Measurements from ENCODE around the gene RASGEF1B. TPM values are rescaled to one million over a fixed set of nuclear protein-coding genes. Genes with fewer than 3 reads are reported as not detected.

RASGEF1B gene
- total RNA-seq, 4 donors from 2014 or later = 9.1 to 18.9 (median 13.9) TPM

DNA sequence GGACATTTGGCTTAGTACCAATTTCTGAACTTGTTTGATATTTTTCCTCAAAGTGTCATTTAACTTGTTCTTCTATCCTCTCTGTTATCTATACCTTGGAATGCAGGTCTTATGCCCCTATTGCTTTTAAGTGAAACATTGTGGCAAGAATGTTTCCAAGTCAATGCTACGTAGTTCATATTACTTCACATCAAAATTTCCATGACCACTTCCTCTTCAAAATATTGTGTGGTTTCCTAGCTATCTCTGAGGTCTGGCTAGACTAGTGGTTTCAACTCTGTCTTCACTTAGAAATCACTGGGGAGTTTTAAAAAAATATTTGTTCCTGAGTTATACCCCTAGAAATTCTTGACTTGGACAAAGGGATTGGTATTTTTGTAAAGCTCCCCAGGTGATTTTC, 20.2 kb upstream of the RASGEF1B start:
- no peak for TF ChIP-seq POLR2A (IDR thresholded peaks at IDR 0.05)
- TF ChIP-seq, protein P1, sequence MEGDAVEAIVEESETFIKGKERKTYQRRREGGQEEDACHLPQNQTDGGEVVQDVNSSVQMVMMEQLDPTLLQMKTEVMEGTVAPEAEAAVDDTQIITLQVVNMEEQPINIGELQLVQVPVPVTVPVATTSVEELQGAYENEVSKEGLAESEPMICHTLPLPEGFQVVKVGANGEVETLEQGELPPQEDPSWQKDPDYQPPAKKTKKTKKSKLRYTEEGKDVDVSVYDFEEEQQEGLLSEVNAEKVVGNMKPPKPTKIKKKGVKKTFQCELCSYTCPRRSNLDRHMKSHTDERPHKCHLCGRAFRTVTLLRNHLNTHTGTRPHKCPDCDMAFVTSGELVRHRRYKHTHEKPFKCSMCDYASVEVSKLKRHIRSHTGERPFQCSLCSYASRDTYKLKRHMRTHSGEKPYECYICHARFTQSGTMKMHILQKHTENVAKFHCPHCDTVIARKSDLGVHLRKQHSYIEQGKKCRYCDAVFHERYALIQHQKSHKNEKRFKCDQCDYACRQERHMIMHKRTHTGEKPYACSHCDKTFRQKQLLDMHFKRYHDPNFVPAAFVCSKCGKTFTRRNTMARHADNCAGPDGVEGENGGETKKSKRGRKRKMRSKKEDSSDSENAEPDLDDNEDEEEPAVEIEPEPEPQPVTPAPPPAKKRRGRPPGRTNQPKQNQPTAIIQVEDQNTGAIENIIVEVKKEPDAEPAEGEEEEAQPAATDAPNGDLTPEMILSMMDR (IDR thresholded peaks at IDR 0.05) = no peak
- peak overlapping the region; percentile 37 to 72 (median 40) for H3K27ac ChIP-seq
- intact Hi-C loops (cut with DNase I) = no loop called here

DNA sequence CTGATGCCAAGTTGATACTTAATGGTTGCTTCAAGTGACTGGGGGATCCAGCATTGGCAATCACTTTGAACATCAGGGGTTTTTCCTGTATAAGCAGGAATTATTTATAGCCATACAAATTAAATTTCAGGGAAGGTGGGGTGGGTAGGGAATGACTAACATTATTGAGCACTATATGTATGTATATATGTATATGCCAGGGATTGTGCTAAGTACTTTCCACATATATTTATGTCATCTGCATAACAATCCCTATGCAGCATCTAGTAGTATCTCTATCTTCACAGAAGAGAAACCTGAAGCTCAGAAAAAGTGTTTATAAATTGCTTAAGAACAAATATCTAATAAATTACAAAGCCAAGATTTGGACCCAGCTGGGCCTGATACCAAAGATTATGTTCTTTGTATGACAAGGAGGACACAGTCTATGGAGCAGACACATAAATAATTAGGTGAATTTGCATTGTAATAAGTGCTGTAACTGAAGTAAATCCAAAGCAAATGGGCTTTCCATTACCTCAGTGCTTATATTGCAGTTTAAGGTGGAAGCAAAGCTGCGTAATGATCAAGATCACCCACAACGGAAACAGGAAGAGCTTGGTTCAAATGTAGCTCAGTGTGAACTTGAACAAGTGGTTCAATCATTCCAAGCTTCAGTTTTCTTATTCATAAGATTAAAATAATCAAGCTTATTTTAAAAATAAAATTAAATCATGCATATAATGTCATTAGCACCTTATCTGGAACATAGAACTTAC, 18.9 kb upstream of the RASGEF1B start:
- DNase-seq = no peak

More for the DNA sequence above, 20.2 kb upstream of the RASGEF1B start:
- no peak overlapping the region for H3K4me3 ChIP-seq
- H3K27me3 ChIP-seq = no peaks in the 10 kb centered on the region
- DNase-seq = no peak
- H3K9me3 ChIP-seq = no peaks in the 10 kb centered on the region
- 32 to 55% methylated on average over 1 of the region's 1 CpG for WGBS, 2 donors
- H3K36me3 ChIP-seq = no peaks in the 10 kb centered on the region
- peaks cover 0 to 34% (median 20%) of the 10 kb centered on the region in 3 donors for H3K4me1 ChIP-seq

DNA sequence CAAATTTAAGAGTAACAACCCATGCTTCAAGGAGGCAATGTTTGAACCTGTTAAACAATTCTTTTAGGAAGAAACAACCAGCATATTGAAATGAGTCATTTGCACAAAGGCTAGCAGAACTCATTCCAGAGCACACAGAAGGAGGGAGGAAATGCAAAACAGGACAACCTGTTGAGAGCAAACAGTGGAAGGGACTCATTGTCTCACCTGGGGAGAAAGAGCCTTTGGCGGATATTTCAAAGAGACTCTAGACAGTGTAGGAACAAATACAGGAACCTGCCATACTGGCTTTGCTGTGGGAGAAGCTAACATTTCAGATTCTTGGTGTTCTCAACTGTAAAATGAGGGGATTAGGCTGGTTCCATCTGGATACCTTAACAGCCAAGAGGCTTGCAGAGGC, 14.8 kb upstream of the RASGEF1B start:
- Histone ChIP-seq H3K4me3 (no peak overlapping the region), H3K9me3 (no peaks in the 10 kb centered on the region), H3K27ac (peak overlapping the region; percentile 2 to 47 (median 18)), H3K27me3 (no peaks in the 10 kb centered on the region), H3K36me3 (no peaks in the 10 kb centered on the region), H3K4me1 (peaks cover 0 to 16% (median 4%) of the 10 kb centered on the region in 3 donors)
- DNase-seq = no peak
- TF ChIP-seq, protein P1 (IDR thresholded peaks at IDR 0.05) = no peak
- TF ChIP-seq POLR2A (IDR thresholded peaks at IDR 0.05) = no peak
- intact Hi-C loops (cut with DNase I) = no loop called here
- 43 to 50% methylated on average over 1 of the region's 1 CpG for WGBS, 2 donors

More for the DNA sequence above, 18.9 kb upstream of the RASGEF1B start:
- H3K27me3 ChIP-seq = no peaks in the 10 kb centered on the region
- no peak overlapping the region for H3K4me3 ChIP-seq
- peaks cover 0 to 47% (median 20%) of the 10 kb centered on the region in 3 donors for H3K4me1 ChIP-seq
- H3K9me3 ChIP-seq = no peaks in the 10 kb centered on the region
- H3K36me3 ChIP-seq = no peaks in the 10 kb centered on the region
- intact Hi-C loops (cut with DNase I) = no loop called here
- WGBS, 2 donors = 69 to 78% methylated on average over 2 of the region's 2 CpGs
- TF ChIP-seq POLR2A (IDR thresholded peaks at IDR 0.05) = no peak
- TF ChIP-seq, protein P1 (IDR thresholded peaks at IDR 0.05) = no peak
- no peak overlapping the region for H3K27ac ChIP-seq

DNA sequence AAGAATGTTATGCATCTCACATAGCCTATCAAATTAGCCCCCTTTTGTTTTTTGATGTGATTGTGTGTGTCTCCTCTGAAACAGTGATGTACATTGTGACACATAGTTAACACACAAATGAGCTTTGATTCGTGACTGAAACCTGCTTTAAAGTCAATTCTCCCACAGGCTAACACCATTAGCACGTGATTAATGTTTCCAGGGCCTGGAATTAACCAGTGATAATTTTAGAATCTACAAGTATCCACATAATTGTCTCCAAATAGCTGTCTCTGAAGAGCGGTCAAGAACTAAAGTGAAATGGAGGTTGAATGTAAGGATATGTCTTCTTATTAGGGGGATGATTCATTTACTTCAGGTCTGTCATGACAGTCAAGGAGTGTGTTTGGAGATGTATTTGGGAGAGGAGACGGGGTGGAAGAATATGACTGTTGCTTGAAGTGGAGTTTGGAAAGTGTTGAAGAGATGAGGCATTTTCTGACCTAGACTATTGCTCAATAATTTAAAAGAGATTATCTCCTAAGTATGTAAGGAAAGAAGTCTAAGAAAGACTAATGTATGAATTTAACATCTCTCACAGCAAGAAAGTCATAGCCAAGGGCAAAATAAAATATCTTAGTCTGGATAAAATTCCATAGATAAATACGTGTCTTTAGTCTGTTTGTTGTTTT, 13.7 kb upstream of the RASGEF1B start:
- Histone ChIP-seq H3K27ac (no peak overlapping the region), H3K9me3 (no peaks in the 10 kb centered on the region), H3K4me3 (no peak overlapping the region), H3K4me1 (peaks cover 0 to 16% (median 0%) of the 10 kb centered on the region in 3 donors), H3K36me3 (no peaks in the 10 kb centered on the region), H3K27me3 (no peaks in the 10 kb centered on the region)
- DNase-seq = no peak
- intact Hi-C loops (cut with DNase I) = no loop called here
- TF ChIP-seq POLR2A (IDR thresholded peaks at IDR 0.05) = no peak
- TF ChIP-seq, protein P1 (IDR thresholded peaks at IDR 0.05) = no peak
- WGBS, 2 donors = 55 to 61% methylated on average over 5 of the region's 5 CpGs

DNA sequence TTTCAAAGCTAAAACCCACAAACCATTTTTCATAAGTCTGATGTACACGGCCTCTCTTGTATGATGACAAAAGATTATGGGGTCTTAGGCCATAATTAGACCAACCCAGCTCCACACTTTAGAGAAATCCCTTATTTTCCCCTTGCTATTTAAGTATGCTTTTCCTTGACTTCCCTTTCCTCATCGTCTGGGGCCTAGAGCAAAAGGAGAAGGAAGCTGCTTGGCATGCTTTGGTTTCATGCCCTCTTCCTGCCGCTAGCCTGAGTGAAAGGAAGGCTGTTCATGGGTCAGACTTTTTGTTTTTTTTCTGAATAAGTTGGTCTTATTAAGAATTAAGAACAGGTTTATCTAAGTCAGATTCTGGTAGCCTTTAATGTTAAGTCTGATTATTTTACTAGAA, 10.6 kb upstream of the RASGEF1B start:
- TF ChIP-seq, protein P1 (IDR thresholded peaks at IDR 0.05) = no peak
- TF ChIP-seq POLR2A (IDR thresholded peaks at IDR 0.05) = no peak
- no peaks in the 10 kb centered on the region for H3K36me3 ChIP-seq
- H3K27ac ChIP-seq = no peak overlapping the region
- no peak for DNase-seq
- WGBS, 2 donors = 55 to 81% methylated on average over 3 of the region's 3 CpGs
- intact Hi-C loops (cut with DNase I) = no loop called here
- no peaks in the 10 kb centered on the region for H3K27me3 ChIP-seq
- H3K9me3 ChIP-seq = no peaks in the 10 kb centered on the region
- peaks cover 0 to 16% (median 0%) of the 10 kb centered on the region in 3 donors for H3K4me1 ChIP-seq
- no peak overlapping the region for H3K4me3 ChIP-seq

All from esophagus squamous epithelium (tissue), 5 donors.